Hematopoietic multipotent progenitor cell treated with erythropoietin and hydrocortisone succinate and interleukin-3 and kit ligand, for 15 days (in vitro differentiated cells): ENCODE data around the gene TIMM8B.
"Not testable (repeated sequence)": the region's sequence is repeated elsewhere in the genome, so short reads cannot be mapped to it uniquely, and the experiment has no call there.

Experiments used
- DNase-seq: peaks from one replicate; pipeline ENCODE4 v3.0.0-alpha.2; 2015; ENCODE audit warnings: low spot score

Gene TIMM8B

DNA sequence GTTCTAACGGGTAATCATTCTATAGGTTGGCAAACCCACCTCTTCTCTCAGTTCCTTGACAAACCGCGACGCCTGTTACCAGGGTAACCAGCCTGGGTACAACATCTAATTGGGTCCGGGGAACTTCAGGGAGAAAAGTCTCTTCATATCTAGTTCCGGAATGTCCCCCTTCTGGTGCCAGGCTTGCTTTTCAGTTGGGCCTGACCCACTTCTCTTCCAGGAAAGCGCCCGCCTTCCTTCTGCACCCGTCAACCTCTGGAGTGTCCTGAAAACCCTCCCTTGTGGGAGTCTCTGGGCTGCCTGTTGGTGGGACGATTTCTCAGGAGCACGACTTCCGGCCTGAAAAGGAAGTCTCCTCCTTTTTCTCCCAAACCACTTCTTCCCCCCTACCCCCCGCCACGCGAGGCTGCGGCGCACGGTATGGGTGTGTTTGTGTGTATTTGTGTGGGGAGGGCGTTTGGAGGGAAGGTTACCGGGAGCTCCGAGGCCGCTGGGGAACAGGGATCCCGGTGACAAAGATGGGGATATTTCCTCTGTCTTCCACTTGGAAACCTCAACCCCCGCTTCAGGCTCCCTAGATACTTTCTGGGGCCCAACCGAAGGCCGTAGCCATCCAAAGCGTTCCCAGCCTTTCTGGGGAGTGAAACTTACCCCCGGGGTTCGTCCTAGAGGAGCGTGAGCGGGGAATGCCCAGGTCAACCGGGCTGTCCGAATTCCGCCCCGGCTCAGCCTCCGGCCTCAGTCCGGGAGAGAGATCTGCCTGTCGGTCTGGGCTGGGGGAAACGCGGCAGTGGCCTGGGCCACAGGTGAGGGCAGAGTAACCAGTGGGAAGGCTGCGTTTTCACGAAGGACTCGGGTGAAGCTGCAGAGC, 12.4 kb downstream of the TIMM8B start, which contains the start of the genes NKAPD1 and PIH1D2:
Gene NKAPD1, plus strand, starts transcription at position 359 of the 871 bp plus-strand sequence. CDS start 1,276 bp downstream, outside the sequence.
Gene PIH1D2, minus strand, starts transcription at position 77 of the 871 bp plus-strand sequence. CDS start 843 bp downstream, outside the sequence.
- DNase-seq = peak; percentile 87

DNA sequence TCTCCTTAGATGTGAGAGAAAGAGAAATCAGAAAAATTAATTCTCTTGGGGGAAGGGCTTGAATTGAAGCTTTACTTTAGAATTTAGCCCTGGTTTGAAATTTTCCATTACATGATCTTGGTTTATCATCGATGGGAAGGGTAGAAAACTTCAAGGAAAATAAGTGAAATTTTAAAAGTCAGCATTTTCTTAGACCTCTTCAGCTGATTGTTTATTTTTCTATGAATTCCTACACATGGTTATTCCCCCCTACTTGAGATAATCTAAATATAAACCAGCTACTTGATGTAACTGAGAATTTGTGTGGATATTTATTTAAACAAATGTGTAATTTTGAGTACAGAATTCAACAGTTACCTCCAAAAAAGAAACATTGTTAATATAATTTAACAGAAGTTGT, 23.6 kb downstream of the TIMM8B start:
- no peak for DNase-seq

DNA sequence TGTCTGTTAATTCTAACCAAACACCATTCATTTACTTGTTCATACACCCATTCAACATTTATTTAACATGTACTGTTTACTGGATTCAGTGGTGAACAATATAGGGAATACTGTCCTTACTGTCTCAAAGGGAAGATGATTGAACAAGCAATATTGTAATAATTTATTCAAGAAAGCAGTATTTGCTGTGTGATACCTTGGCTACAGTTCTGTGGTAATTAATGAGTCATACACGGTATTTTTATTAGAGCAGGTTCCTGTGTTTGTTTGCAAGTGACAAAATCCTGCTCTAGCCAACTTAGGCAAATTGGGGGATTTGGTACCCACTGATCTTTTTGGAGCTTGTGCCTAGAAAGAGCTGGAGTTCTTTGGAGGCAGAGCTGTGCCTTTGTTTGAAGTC, 28.5 kb downstream of the TIMM8B start:
- DNase-seq = no peak

DNA sequence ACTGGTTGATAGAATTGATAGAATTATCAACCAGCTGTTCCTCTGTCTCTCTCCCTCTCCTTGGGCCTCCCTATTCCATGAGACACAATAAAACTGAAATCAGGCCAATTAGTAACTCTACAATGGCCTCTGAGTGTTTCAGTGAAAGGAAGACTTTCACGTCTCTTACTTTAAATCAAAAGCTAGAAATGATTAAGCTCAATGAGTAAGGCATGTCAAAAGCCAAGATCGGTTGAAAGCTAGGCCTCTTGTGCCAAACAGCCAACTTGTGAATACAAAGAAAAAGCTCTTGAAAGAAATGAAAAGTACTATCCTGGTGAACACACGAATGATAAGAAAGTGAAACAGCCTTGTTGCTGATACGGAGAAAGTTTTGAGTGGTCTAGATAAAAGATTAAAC, 29.4 kb downstream of the TIMM8B start:
- no peak for DNase-seq

- no peak for DNase-seq
These were observed 34.8 kb downstream of the TIMM8B start for GRCh38 chr11:112051768-112052167.

GRCh38 chr11:112050721-112051120, 35.8 kb downstream of the TIMM8B start:
- no peak for DNase-seq

DNA sequence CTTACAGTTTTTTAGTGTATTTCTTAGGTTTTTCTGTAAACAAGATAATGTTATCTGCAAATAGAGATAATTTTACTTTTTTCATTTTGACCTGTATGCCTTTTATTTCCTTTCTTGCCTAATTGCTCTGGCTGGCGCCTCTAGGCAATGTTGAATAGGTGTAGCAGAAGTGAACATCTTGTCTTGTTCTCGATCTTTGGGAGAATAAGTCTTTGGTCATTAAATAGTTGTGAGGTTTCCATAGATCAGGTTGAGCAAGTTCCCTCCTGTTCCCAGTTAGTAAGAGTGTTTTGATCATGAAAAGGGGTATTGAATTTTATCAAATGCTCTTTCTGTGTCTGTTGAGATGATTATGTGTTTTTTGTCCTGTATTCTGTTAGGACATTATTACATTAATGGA, 36.8 kb downstream of the TIMM8B start:
- DNase-seq = no peak

GRCh38 chr11:112048256-112048655, 38.3 kb downstream of the TIMM8B start:
- DNase-seq = not testable (repeated sequence)

DNA sequence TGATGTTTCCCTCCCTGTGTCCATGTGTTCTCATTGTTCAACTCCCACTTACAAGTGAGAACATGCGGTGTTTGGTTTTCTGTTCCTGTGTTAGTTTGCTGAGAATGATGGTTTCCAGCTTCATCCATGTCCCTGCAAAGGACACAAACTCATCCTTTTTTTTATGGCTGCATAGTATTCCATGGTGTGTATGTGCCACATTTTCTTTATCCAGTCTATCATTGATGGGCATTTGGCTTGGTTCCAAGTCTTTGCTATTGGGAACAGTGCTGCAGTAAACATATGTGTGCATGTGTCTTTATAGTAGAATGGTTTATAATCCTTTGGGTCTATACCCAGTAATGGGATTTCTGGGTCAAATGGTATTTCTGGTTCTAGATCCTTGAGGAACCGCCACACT, 39.9 kb downstream of the TIMM8B start:
- not testable (repeated sequence) for DNase-seq

DNA sequence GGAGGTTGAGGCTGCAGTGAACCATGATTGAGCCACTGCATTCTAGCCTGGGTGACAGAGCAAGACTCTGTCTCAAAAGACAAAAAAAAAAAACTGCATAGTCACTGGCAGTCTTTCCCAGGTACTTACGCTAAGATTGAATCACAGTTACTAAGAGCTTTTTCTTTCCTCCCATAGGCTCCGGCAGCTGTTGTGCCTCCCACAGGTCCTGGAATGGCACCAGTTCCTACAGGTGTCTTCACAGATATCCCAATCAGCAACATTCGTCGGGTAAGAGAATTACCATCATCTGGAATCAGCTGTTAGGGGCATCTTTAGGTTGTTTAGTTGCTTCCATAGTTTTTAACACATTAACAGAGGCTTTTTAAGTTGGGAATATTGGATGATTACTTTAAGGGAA, 41.6 kb downstream of the TIMM8B start:
- DNase-seq = no peak

GRCh38 chr11:112042961-112043304, 43.6 kb downstream of the TIMM8B start:
- DNase-seq = no peak

DNA sequence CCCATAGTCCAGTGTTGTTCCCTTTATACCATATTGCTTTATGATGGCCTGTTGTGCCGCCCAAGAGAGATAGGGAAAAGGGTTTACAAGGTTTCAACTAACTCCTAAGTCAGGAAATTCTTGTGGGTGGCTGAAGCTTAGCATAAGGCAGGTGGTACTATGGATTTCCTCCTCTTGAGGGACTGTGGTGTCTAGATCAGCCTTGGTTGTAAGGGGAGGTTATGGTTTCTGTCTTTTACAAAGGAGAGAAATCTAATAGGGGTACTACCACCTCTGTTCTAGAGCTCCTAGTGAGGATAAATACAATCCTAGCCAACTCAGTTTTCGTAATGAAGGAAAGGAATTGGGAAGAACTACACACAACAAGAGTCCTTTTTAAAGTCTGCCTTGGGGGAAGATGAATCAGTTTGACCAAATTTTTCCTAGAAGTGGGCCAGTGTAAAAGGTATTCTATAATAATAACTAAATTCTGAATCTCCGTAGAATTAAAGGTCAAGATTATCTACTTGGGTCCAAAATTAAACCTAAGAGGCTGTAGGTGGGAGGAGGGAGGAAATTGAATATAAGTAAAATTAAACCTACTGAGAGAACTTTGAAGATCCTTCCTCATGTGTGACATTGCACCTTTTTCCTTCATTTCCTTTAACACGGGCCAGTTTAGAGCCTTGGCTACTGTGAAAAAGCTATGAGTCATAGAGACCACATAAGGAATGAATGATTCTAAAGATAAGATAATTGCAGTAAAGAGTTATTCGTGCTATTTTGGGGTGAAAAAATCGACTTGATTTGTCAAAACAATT, 44.2 kb downstream of the TIMM8B start:
- DNase-seq = no peak

DNA sequence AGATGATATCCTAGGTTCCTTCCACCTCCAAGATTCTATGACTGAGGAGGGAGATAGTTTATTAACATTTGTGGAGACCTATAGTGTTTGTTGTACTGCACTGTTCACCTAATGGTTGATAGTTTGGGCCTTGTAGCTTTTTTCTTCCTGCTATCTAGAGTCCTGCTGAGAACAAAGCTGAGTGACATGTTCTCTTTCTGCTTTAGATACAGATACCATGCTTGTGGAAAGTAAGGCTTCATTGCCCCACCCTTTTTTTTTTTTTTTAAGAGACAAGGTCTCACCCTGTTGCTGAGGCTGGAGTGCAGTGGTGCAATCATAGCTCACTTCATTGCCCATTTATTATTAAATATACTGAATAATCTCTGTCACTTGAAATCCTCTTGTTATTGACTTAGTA, 49.0 kb downstream of the TIMM8B start:
- DNase-seq = no peak
